Loucy (cell line): ENCODE data around the gene UBTD1.

ENCODE experiments used
- CTCF ChIP-seq: fragments of 200-600 bp; sonication (generic); conservative IDR thresholded peaks from 2 replicates; pipeline ENCODE4 v1.5.1; 2014; ENCODE audit warnings: mild to moderate bottlenecking, antibody characterized with exemption, low read length
- EZH2phosphoT487 ChIP-seq: fragments of 200-600 bp; IDR thresholded peaks from 2 replicates; pipeline ENCODE4 v1.6.1; 2018; ENCODE audit warnings: antibody characterized with exemption, mild to moderate bottlenecking, moderate library complexity, borderline replicate concordance

- TF ChIP-seq CTCF: no peak; the same call in 1 of the 2 replicates
- no peak for TF ChIP-seq EZH2phosphoT487
Observed at GRCh38 chr10:97550336-97551149, 51.8 kb downstream of the UBTD1 start.
